Measurements from ENCODE around the gene DNAJC5.

- TF ChIP-seq CTCF (IDR thresholded peaks at IDR 0.05) (no peak), EZH2 (IDR thresholded peaks at IDR 0.05; ENCODE audit: borderline replicate concordance, insufficient read depth, low read depth, low read length, poor library complexity, severe bottlenecking) (no peak)
These were observed 982 bp downstream of the DNAJC5 start for GRCh38 chr20:63895952-63896263.

All from B cell (primary cell).